B cell (primary cell): ENCODE results near the gene MUC22.
"Not testable (repeated sequence)": the region's sequence is repeated elsewhere in the genome, so short reads cannot be mapped to it uniquely, and the experiment has no call there.

Experiments used
- CTCF ChIP-seq: fragments of 200-600 bp; IDR thresholded peaks from one replicate; pipeline ENCODE4 v1.8.0; 2022; ENCODE audit warnings: antibody characterized with exemption, mild to moderate bottlenecking
- EZH2 ChIP-seq: IDR thresholded peaks from 2 replicates; pipeline ENCODE4 v1.6.1; 2012; ENCODE audit warnings: borderline replicate concordance, low read depth, mild to moderate bottlenecking, moderate library complexity, low read length; ENCODE audit not compliant: insufficient read depth, poor library complexity, severe bottlenecking

- not testable (repeated sequence) for TF ChIP-seq CTCF, EZH2
Measured at GRCh38 chr6:31067891-31068668, 57.8 kb downstream of the MUC22 start.
